HuH-7 (cell line): Measurements from ENCODE around the gene MYOZ3.

Source experiments
- DNase-seq: peaks from one replicate; pipeline ENCODE4 v3.0.0; 2011; ENCODE audit warnings: low spot score

The MYOZ3 gene

DNA sequence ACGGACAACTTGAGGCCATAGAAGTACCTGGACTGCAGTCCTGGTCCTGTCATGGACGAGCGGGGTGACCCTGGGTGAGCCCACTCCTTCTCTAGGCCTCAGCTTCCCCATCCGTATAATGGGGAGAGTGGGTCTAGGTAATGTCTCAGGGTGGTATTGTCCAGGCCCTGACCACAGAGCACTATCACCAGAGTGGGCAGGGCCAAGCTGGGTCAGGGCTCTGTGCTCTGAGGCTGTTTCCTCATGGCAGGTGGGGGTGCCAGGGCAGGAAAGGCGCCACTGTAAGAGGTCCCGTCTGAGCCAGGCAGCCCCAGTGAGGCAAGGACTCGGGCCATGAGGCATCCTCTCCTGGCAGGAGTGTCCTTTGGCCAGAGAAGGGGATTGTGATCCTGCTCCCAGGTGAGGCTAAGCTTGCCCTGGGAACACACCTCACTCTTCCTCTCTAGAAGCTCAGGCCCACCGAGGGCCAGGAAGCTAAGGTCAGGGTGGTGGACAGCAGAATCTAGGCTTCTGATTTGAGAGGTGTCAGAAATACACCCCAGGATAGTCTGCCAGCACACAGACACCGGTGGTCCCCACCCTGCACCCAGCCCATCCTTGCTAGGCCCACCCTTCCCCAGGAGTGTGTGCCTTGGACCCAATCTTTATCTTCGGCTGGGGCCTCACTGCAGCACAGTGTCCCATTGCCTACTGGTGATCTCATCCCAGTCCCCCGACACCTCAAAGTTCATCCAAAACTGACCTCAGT lies 1.5 kb upstream of the MYOZ3 start:
- DNase-seq, result no peak

DNA sequence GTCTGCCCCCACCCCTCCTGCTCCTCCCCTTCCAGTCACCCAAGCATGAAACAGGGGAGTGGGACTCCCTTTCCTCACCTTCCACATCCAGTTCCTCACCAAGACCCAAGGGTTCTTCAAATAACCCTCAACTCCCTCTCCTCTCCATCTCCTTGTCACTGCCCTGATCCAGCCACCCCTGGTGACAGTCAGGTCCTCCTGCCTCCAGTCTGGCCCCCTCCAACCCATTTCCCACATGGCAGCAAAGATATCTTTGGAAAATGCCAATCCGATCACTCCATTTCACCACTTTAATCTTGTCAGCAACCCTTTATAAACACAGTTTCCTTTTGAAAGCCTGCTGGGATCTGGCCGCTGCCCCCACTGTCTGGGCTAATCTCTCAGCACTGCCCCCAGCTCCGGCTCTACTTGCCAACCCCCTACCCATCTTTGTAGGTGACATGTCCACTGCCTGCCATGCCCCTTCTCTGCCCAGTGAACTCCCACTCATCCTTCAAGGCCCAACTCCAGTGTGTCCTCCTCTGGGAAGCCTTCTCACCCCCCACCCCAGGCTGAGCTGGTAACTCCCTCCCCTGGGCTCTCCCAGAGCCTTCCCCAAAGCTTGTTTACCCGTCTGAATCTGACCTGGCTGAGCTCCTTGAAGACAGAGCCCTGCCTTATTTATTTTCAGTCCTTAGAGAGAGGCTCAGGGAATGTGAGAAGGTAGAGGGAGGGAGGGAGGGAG lies 781 bp upstream of the MYOZ3 start:
- no peak for DNase-seq

DNA sequence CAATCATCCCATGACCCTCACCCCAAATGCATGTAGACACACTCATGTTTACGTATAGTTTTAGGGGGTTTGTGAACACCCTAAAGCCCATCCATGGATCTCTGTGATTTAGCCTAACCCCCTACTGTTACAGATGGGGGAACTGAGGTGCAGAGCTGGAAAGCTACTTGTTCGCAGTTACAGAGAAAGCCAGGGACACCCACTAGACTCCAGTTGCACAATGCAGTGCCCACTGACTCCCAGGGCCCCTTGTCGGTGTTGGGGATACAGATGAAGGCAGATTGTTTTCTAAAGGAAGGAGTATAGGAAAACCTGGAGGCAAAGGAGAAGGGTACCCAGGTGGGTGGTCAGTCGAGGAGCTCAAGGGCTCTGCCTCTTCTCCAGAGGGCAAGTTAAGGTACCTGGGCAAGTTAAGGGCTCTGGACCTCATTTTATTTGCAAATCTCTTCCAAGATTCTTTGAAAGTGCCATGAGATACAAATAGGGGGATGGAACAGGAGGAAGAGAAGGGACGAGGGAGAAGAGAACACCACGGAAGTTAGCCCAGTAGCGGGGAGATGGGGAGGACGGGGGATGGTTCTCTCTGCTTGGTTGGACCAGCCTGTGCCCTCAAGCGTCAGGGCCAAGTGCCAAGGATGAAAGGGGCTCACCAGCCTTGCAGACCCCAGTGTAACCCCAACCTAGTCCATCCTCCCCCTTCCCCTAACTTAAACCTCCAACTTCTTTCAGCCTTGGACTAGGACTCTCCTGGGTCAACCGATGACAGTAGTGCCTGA lies 958 bp downstream of the MYOZ3 start:
- DNase-seq, result no peak

DNA sequence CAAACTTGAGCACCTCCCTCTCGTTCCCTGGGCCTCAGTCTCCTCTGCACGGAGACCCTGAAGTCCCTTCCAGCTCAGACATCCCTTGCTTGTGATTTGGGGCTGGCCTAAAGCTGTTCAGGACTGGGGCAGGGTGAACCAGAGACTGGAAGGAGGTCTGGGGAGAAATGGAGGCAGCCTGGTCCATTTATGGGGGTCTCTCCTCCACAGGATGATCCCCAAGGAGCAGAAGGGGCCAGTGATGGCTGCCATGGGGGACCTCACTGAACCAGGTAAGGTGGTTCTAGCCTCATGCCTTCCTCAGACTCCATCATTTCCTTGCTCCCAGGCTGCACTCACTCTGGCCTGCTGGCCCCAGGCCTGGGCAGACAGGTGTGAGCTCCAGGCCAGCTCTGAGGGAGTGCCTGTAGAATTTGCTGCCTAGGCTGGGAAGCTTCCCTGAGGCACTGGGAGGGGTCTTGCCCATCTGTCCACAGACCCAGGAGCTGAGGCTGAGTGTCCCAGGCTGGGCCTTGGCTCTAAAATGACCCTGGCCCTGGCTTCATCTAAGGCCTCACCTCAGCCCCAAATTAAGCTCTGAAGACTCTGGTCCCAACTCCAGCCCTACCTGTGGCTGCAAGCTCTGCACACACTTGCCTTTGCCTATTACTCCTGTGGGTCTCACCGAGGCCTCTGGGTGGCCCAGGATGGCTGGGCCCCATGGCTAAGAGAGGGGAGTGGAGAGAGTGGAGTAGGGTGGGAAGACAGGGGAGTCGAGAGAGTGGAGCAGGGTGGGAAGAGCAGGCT lies 1.9 kb downstream of the MYOZ3 start:
- no peak for DNase-seq

DNA sequence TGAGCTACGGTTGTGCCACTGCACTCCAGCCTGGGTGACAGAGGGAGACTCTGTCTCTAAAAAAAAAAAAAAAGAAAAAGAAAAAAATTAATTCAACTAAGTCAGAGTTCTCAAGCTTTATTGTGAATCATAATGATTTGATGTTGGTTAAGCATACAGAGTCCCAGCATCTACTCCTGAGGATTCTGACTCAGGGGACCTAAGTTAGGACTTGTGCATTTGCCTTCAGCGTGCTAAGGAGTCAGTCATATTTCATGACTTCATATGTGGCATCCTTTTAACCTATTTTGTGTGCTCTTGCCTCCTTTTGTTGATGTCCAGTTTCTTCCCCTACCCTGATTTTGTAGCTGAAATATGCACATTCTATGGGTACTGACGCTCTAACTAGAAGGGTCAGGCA lies 2.9 kb downstream of the MYOZ3 start:
- DNase-seq, result no peak

DNA sequence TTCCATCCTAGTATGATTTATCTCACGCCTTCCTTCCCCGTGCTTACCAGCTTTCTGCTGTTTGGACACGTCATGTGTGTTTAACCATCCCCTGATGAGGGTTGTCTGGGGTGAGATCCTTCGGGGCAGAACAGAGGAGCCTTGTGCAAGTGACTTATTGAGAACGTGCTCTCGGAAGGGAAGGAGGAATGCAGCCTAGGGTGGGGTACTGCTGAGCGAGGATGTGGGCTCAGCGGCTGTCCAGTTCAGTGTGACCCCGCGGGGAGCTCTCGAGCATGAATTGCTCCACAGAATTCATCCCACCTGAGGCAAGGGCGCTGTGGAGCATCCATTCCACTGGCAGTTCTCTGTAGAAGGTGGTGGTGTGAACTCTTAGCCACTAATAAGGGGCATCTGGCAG lies 4.0 kb downstream of the MYOZ3 start:
- DNase-seq, result no peak

DNA sequence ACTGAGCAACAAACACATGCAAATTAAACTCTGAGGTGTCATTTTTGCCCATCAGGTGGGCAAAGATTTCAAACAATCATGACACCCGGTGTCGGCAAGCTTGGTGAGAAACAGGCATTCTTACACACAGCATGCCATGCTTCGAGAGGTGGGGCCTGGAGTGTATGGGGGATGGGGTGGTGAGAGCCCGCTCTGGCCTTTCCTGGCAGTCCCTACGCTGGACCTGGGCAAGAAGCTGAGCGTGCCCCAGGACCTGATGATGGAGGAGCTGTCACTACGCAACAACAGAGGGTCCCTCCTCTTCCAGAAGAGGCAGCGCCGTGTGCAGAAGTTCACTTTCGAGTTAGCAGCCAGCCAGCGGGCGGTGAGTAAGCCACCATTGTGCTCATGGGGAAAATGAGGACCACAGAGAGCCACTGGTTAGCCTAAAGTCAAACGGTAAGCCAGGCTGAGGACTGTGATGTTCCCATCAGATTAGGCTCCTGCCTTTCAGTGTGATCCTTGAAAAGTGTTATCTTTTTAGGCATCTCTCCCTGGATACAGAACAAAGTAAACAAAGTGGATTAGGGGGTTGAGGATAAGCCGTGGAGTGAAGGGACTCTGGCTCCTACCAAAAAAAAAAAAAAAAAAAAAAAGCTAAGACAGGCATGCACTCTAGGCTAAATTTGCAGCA lies 9.4 kb downstream of the MYOZ3 start:
- no peak for DNase-seq

DNA sequence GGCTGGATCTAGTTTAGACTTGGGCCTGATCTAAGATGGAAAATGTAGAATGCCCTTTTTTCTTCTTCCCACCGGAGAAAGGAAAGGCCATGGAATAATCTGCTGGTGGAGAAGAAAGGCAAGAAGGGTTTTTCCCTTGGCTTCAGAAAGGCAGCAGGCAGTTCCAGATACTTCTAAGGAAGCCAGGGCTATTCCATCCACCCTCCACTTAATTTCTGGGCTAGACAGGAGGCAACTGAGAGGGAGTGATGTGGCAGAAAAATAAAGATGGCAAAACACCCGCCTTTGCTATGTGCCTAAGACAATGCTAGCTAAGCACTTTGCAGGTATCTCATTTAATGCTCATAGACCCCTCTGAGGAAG lies 9.9 kb downstream of the MYOZ3 start:
- DNase-seq, result no peak

DNA sequence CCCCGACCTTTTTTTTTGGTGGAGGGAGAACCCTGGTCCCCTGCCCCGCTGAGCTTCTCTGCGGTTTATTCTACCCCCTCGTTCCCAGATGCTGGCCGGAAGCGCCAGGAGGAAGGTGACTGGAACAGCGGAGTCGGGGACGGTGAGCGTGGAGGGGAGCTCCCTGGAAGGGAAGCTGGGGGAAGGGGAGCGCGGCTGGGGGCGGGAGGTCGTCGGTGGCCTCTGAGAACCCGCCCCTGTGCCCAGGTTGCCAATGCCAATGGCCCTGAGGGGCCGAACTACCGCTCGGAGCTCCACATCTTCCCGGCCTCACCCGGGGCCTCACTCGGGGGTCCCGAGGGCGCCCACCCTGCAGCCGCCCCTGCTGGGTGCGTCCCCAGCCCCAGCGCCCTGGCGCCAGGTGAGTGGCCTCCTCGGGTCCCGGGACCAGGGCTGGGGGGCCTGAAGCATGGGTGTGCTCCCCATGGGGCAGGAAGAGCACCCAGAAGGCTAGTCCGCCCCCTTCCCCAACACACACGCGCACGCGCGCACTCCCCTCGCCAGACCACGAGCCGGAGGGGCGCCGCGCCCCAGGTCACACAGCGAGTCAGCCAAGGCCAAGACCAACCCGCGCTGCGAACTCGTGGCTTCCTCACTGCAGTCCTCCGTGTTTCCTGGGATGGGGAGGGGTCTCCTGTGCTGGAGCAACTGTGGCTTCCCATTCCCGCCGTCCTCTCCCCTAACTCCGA lies 10.6 kb downstream of the MYOZ3 start:
- DNase-seq, result no peak

DNA sequence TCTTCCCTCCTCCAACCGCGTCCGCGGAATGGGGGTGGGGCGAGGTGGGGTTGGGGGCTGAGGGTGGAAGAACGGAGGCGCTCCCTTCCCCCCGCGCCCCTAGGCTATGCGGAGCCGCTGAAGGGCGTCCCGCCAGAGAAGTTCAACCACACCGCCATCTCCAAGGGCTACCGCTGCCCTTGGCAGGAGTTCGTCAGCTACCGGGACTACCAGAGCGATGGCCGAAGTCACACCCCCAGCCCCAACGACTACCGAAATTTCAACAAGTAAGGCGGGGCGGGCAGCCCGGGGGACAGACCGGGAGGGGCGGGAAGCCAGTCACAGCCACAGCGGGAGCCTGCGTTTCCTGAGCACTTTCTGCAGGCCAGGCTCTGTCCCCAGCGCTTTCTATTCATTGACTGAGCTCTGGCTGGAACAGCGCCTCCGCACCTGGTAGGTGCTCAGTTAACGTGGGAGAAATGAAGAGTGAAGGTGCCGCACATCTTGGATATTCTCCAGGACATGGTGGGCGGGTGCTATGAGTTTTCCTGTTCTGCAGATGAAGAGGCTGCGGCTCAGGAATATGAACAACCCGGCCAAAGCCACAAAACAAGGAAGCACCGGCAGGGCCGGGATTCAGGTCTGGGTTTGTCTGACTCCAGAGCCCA lies 11.3 kb downstream of the MYOZ3 start:
- peak; percentile 49 for DNase-seq

DNA sequence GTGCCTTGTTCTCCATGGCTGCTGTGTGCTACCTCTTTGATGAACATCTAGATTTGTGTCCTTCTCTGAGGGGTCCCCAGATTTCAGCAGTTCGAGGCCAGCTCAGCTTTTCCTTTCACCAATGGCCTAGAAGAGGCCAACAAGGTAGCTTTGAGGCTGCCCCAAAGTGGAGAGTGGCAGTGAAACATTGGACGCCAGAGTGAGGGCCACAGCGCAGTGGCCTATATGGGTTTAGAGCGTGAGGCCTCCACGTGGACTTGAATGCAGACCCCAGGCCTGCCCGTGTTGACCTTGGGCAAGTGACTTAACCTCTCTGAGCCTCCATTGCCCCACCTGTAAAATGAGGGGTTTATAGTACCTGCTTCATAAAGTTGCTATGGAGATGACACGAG lies 11.8 kb downstream of the MYOZ3 start:
- no peak for DNase-seq

DNA sequence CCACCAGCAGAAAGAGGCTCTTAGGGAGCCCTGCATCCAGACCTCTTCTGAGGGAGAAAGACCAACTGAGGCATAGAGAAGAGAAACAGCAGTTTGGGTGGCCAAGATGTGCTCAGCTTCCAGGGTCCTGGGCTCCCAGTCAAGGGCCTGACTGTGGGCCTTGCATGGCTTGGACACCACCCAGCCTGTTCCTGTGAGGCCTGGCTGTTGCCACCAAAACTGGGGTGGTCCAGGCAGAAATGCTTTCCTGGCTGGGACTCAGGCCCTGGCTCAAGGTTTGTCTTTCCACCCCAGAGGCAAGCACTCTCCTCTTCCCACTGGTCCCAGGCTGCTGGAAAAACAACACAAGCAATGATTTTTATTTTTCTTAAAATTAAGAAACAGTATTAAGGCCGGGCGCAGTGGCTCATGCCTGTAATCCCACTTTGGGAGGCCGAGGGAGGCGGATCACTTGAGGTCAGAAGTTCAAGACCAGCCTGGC lies 13.3 kb downstream of the MYOZ3 start:
- no peak for DNase-seq

DNA sequence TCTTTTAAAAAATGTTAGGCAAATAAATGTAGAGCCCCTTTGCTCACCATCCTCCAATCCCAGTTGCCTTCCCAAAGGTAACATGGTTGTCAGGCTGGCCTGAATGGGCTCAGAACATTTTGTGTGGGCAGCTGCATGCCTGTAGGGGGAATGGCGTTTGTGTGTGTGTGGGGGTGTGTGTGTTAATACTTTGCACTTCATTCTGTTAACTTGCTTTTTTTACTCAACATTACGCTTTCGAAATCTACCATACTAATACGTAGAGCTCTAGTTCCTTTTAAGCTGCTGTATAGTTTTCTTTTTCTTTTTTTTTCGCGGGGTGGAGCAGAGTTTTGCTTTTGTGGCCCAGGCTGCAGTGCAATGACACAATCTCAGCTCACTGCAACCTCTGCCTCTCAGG lies 14.0 kb downstream of the MYOZ3 start:
- no peak for DNase-seq

DNA sequence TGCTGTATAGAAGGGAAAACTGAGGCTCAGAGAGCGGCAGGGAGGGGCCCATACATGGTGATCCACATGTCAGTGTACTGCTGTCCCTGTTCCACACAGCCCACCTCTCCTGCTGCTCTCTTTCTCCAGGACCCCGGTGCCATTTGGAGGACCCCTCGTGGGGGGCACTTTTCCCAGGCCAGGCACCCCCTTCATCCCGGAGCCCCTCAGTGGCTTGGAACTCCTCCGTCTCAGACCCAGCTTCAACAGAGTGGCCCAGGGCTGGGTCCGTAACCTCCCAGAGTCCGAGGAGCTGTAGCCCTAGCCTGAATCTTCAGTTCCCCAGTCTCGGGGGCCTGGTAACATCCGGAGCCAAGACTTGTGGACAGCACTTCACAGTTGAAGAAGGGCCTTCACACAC lies 15.5 kb downstream of the MYOZ3 start:
- no peak for DNase-seq

DNA sequence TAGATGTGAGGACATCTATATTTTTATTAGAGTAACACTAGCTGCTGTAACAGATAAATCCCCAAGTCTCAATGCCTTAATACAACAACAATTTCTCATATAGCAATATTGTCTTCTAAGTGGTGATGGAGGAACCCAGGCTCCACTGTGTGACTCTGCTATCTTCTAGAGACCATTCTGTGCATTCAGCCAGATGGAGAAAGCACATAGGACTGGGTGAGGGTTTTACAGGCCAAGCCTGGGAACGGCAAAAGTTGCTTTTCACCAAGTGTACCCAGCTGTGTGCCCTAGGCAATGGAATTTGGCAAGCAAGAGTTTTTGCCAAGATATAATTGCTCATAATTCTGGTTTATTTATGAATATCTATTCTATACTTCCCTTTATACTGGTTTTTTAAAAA lies 28.1 kb downstream of the MYOZ3 start:
- no peak for DNase-seq

DNA sequence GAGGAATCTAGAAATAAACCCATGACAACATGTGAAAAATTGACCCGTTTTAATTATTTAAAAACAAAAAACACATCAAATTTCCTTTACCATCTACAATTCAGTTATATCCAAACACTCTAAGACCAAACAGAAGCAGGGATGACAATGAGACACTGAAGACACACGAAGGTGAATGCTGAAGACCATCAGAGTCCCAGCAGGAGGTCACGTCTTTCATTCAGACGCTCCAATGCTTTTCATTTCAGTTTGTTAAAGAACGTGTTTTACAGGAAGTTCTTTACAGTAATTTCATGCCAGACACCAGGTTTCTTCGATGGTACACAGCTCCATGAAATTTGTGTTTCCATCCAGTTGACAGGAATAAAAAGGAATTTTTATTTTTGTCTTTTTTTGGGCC lies 29.7 kb downstream of the MYOZ3 start:
- no peak for DNase-seq

DNA sequence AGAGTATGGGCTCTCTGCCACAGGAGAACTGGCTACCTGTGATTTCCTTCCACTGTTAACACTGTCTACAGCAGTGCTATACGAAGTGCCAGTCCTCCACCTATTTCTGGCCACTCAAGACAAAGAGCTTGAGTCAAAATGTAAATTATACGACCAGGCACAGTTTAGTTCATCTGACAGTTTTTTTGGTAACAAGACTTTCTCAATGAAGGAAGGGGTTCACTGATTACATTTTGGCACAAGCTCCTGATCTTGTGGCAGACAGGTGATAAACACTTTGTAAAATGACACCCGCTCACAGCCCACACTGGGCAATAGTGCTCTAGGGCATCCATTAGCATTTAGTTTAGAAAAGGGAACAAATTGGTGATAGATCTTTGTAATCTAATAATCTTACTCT lies 31.2 kb downstream of the MYOZ3 start:
- no peak for DNase-seq

DNA sequence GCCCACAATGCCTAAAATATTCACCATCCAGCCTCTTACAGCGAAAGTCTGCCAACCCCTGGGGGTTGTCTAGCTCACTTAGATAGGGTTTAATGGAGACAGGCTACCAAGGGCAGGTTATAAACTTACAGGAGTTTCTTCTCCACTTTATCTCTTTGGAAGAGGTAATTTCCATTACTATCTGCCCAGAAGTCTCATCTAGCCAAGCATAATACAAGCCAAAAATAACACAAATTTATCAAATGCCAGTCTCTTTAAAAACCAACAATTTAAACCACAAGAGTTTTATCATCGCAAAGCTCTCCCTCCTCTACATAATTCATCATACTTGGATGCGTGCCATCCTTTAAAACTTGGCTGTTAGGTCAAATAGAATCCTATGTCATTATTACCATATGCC lies 33.6 kb downstream of the MYOZ3 start:
- DNase-seq, result no peak

DNA sequence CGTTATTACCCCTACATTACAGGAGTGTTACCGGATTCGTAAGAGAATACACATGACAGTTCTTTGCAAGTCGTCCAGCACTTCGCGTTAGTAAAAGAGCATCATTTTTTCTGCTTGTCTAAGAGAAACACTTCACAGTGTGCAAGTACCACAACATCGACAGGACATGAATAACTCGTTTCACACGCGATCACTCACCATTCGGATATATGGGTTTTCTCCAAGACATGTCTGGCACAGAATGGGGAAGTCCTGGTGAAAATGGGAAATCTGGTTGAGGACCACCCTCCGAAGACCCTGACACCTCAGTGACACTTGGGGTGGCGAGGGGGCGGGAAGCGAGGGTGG lies 39.2 kb downstream of the MYOZ3 start:
- no peak for DNase-seq

DNA sequence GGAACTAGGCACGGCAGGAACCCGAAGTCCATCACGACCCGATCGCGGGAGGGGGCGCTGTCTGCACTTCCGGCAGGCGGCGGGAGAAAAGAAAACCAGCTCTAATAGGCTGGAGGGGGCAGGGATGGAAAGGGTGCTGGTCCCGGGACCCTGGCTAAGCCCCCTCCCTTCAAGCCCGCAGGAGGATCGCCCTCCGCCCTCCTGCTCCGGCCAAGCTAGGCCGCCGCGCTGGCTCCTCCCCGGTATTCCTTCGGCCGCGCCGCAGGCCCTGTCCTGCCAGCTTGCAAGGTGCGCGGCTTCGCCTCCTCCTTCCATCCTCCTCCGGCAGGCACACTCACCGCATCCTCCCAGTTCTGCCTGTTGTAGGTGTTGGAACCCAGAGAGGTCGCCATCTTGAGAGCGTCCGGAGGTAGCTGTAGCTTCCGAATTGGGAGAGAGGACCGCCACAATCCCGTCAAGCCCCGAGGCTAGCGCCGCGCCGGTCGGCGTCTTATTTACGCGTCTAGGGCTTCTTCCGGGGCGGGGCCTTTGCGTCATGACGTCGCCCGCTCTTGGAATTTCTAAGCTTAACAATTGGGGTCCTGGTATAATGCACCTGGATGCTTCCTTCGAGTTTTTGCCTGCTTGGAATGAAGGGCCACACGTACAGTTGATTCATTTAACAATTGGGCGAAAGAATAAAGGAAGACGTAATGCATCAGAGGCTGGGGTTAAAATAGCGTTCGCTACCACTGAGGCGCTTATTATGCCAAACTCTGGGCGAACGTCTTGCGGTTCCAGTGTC lies 39.7 kb downstream of the MYOZ3 start, which contains the start of gene RBM22:
TSS of gene RBM22 (minus strand) at position 469 of the 784 bp plus-strand sequence. CDS start at position 392, 77 bp downstream.
- peak; percentile 65 for DNase-seq
